Measurements from ENCODE around the gene GALNT15.
A peak's percentile ranks its signal among the peaks of the same experiment; 100 is the strongest.

GALNT15 gene

DNA sequence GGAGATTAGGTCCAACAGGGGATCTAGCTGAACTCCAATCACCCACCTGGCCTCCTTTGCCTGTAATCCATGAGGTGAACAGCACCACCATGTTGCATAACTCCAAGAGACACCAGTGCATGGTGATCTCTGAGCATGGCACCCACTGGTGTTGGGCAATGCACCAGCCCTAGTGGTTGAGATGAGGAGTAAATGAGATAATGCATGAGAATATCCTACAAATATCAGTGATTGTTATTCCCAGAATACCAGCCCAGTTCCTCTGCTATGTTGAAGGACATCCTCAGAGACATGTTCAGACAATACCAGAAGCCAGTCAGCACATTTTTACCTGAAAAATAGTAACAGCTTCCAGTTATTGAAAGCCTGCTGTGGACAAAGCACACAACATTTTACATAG, 14.7 kb downstream of the GALNT15 start:
- no peak for DNase-seq (ENCODE audit: low read depth)
- no peak overlapping the region for H3K4me3 ChIP-seq (ENCODE audit: low read length)
- no peak overlapping the region for H3K9ac ChIP-seq (ENCODE audit: low read length)
- H3K36me3 ChIP-seq (ENCODE audit: control insufficient read depth, insufficient read depth, low read length, severe bottlenecking), result peaks cover 12% of the 10 kb centered on the region
- peaks cover 26% of the 10 kb centered on the region for H3K4me1 ChIP-seq (ENCODE audit: control insufficient read depth, insufficient read depth, low read length)
- H3K27me3 ChIP-seq (replicated peaks; ENCODE audit: control insufficient read depth, insufficient read depth, low read length), result no peaks in the 10 kb centered on the region
- no peaks in the 10 kb centered on the region for H3K9me3 ChIP-seq (ENCODE audit: control insufficient read depth, low read length)

DNA sequence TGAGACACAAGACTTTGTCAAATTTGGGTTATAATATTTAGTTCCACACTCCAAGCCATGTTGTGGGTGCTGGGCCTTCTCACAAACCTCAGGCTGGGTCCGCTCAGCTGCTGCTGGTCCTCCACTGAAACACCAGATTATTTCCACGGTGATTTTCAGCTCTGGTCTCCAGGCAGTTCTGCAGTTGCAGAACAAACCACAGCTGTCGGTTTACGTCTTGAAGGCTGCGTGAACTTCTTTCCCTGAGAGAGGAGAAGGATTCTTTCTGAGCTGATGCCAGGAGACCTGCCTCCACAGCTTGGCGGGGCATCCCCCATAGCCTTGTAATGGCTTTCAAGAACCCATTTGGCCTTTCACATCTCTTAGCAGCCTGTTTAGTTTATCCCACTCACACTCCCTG, 16.2 kb downstream of the GALNT15 start:
- H3K9ac ChIP-seq (ENCODE audit: low read length), result no peak overlapping the region
- no peak overlapping the region for H3K4me3 ChIP-seq (ENCODE audit: low read length)
- no peaks in the 10 kb centered on the region for H3K9me3 ChIP-seq (ENCODE audit: control insufficient read depth, low read length)
- H3K27me3 ChIP-seq (replicated peaks; ENCODE audit: control insufficient read depth, insufficient read depth, low read length), result no peaks in the 10 kb centered on the region
- no peak for DNase-seq (ENCODE audit: low read depth)
- H3K4me1 ChIP-seq (ENCODE audit: control insufficient read depth, insufficient read depth, low read length), result peaks cover 21% of the 10 kb centered on the region
- peaks cover 12% of the 10 kb centered on the region for H3K36me3 ChIP-seq (ENCODE audit: control insufficient read depth, insufficient read depth, low read length, severe bottlenecking)

DNA sequence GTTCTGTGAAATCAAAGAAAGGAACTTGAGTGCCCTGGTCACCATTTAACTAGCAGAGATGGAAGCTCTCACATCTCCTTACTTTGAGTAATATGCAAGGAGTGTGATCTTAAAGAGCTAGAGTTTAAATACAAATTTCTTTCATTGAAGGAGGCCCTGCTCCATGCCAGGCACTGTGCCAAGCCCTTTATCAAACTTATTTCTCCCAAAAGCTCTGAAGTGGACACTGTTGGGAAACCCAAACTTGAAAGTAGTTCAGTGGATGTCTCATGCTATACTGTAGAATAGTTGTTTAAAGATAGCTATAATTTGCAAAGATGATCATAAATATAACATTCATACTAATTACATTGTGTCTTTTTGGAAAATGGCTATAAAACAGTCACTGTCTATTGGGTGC, 17.1 kb downstream of the GALNT15 start:
- Histone ChIP-seq H3K9me3 (ENCODE audit: control insufficient read depth, low read length) (no peaks in the 10 kb centered on the region), H3K36me3 (ENCODE audit: control insufficient read depth, insufficient read depth, low read length, severe bottlenecking) (peaks cover 21% of the 10 kb centered on the region), H3K4me1 (ENCODE audit: control insufficient read depth, insufficient read depth, low read length) (peaks cover 21% of the 10 kb centered on the region), H3K27me3 (replicated peaks; ENCODE audit: control insufficient read depth, insufficient read depth, low read length) (no peaks in the 10 kb centered on the region), H3K9ac (ENCODE audit: low read length) (peak overlapping the region; percentile 31), H3K4me3 (ENCODE audit: low read length) (peak overlapping the region; percentile 37)
- no peak for DNase-seq (ENCODE audit: low read depth)

DNA sequence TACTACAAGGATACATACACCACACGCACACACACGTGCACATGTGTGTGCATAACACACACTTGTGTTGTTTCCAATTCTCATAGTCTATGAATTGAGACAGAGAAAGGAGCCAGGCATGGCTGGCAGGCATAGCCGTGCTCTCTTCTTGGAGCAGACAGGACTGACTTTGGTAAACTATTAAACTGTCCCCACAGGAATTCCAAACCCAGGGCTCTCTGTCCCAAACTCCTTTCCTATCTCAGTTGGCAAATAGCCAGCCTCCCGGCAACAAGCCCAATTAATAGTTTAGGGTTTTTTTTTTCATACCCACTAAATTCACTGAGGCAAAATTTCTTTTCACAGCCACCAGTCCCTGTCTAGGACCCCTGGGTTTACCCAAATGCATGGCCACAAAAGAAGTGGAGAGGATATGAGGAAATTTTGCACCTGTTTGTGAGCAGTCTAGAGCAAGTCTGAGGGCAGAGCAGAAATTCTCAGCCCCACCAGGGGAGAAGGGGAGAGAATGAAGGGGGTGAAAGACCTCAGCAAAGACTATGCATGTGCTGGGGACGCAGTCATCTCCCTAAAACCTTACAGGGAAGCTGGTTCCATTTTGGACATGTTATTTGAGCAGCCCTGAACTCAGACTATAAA, 17.8 kb downstream of the GALNT15 start:
- no peak for DNase-seq (ENCODE audit: low read depth)
- peaks cover 28% of the 10 kb centered on the region for H3K36me3 ChIP-seq (ENCODE audit: control insufficient read depth, insufficient read depth, low read length, severe bottlenecking)
- H3K4me3 ChIP-seq (ENCODE audit: low read length), result peak overlapping the region; percentile 37
- peak overlapping the region; percentile 31 for H3K9ac ChIP-seq (ENCODE audit: low read length)
- no peaks in the 10 kb centered on the region for H3K27me3 ChIP-seq (replicated peaks; ENCODE audit: control insufficient read depth, insufficient read depth, low read length)
- peaks cover 21% of the 10 kb centered on the region for H3K4me1 ChIP-seq (ENCODE audit: control insufficient read depth, insufficient read depth, low read length)
- no peaks in the 10 kb centered on the region for H3K9me3 ChIP-seq (ENCODE audit: control insufficient read depth, low read length)

- DNase-seq (ENCODE audit: low read depth), result no peak
- H3K9me3 ChIP-seq (ENCODE audit: control insufficient read depth, low read length), result no peaks in the 10 kb centered on the region
- no peaks in the 10 kb centered on the region for H3K4me1 ChIP-seq (ENCODE audit: control insufficient read depth, insufficient read depth, low read length)
- no peaks in the 10 kb centered on the region for H3K27me3 ChIP-seq (replicated peaks; ENCODE audit: control insufficient read depth, insufficient read depth, low read length)
- no peak overlapping the region for H3K9ac ChIP-seq (ENCODE audit: low read length)
- peaks cover 66% of the 10 kb centered on the region for H3K36me3 ChIP-seq (ENCODE audit: control insufficient read depth, insufficient read depth, low read length, severe bottlenecking)
- no peak overlapping the region for H3K4me3 ChIP-seq (ENCODE audit: low read length)
Measured at GRCh38 chr3:16198427-16198826, 23.9 kb downstream of the GALNT15 start.

DNA sequence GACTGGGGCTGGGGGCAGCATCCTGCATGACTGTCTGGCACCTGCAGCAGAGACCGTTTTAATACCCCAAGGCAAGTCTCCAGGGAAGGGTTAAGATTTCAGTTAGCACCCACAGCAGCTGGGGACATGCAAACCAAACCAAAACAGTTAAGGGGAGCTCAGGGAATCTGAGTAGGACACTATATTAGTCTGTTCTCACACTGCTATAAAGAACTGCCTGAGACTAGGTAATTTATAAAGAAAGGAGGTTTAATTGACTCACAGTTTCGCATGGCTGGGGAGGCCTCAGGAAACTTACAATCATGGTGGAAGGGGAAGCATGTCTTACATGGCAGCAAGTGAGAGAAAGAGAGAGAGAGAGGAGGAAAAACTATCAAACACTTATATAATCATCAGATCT, 25.3 kb downstream of the GALNT15 start:
- Histone ChIP-seq H3K27me3 (replicated peaks; ENCODE audit: control insufficient read depth, insufficient read depth, low read length) (no peaks in the 10 kb centered on the region), H3K4me1 (ENCODE audit: control insufficient read depth, insufficient read depth, low read length) (no peaks in the 10 kb centered on the region), H3K9me3 (ENCODE audit: control insufficient read depth, low read length) (no peaks in the 10 kb centered on the region), H3K36me3 (ENCODE audit: control insufficient read depth, insufficient read depth, low read length, severe bottlenecking) (peaks cover 76% of the 10 kb centered on the region), H3K9ac (ENCODE audit: low read length) (no peak overlapping the region), H3K4me3 (ENCODE audit: low read length) (no peak overlapping the region)
- no peak for DNase-seq (ENCODE audit: low read depth)

- no peak overlapping the region for H3K9ac ChIP-seq (ENCODE audit: low read length)
- H3K4me3 ChIP-seq (ENCODE audit: low read length), result no peak overlapping the region
- H3K27me3 ChIP-seq (replicated peaks; ENCODE audit: control insufficient read depth, insufficient read depth, low read length), result no peaks in the 10 kb centered on the region
- no peaks in the 10 kb centered on the region for H3K9me3 ChIP-seq (ENCODE audit: control insufficient read depth, low read length)
- DNase-seq (ENCODE audit: low read depth), result no peak
- no peaks in the 10 kb centered on the region for H3K4me1 ChIP-seq (ENCODE audit: control insufficient read depth, insufficient read depth, low read length)
- peaks cover 81% of the 10 kb centered on the region for H3K36me3 ChIP-seq (ENCODE audit: control insufficient read depth, insufficient read depth, low read length, severe bottlenecking)
Measured at GRCh38 chr3:16200411-16200810, 25.9 kb downstream of the GALNT15 start.

DNA sequence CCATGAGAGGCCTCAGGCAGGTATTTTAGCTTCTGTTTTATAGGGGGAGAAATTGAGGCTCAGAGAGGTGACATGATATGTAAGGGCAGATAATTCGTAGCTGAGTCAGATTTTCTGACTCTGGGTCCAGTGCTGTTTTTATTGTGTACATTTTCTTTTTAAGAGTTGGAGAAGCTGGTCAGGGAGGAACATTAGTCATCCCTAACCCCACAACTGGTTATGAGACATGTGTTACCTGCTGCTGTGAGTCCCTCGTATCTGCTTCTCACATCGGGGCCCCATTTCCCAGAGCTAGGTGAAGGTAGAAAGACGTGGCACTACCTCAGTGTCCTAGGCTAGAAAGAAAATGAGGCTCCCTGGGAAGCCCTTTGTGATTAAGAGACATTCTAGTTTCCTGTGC, 28.6 kb downstream of the GALNT15 start:
- peaks cover 68% of the 10 kb centered on the region for H3K36me3 ChIP-seq (ENCODE audit: control insufficient read depth, insufficient read depth, low read length, severe bottlenecking)
- no peak overlapping the region for H3K9ac ChIP-seq (ENCODE audit: low read length)
- H3K4me3 ChIP-seq (ENCODE audit: low read length), result no peak overlapping the region
- DNase-seq (ENCODE audit: low read depth), result peak; percentile 19
- no peaks in the 10 kb centered on the region for H3K4me1 ChIP-seq (ENCODE audit: control insufficient read depth, insufficient read depth, low read length)
- H3K9me3 ChIP-seq (ENCODE audit: control insufficient read depth, low read length), result no peaks in the 10 kb centered on the region
- no peaks in the 10 kb centered on the region for H3K27me3 ChIP-seq (replicated peaks; ENCODE audit: control insufficient read depth, insufficient read depth, low read length)

GRCh38 chr3:16203671-16204629, 29.5 kb downstream of the GALNT15 start:
- Histone ChIP-seq H3K4me1 (ENCODE audit: control insufficient read depth, insufficient read depth, low read length) (no peaks in the 10 kb centered on the region), H3K9ac (ENCODE audit: low read length) (no peak overlapping the region), H3K9me3 (ENCODE audit: control insufficient read depth, low read length) (no peaks in the 10 kb centered on the region), H3K4me3 (ENCODE audit: low read length) (no peak overlapping the region), H3K36me3 (ENCODE audit: control insufficient read depth, insufficient read depth, low read length, severe bottlenecking) (peaks cover 76% of the 10 kb centered on the region), H3K27me3 (replicated peaks; ENCODE audit: control insufficient read depth, insufficient read depth, low read length) (no peaks in the 10 kb centered on the region)
- no peak for DNase-seq (ENCODE audit: low read depth)

DNA sequence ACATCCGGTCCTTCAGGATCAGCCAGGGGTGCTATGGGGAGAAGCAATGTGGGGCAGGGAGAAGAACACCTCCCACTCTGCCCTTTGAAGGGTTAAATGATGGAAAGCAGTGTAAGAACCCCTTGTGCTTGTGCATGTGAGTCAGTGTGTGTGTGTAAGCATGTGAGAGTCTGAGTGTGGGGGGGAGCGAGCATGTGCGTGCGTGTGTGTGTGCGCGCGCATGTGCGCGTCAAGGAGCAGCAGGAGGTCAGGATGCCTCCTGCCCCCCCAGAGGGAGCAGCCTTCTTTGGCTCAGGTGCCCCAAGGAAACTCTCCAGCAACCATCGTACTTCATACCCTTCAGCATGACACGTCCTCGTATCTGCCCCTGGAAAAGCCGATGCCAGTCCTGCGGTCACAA, 30.3 kb downstream of the GALNT15 start:
- Histone ChIP-seq H3K4me3 (ENCODE audit: low read length) (no peak overlapping the region), H3K27me3 (replicated peaks; ENCODE audit: control insufficient read depth, insufficient read depth, low read length) (no peaks in the 10 kb centered on the region), H3K4me1 (ENCODE audit: control insufficient read depth, insufficient read depth, low read length) (no peaks in the 10 kb centered on the region), H3K36me3 (ENCODE audit: control insufficient read depth, insufficient read depth, low read length, severe bottlenecking) (peaks cover 80% of the 10 kb centered on the region), H3K9ac (ENCODE audit: low read length) (no peak overlapping the region), H3K9me3 (ENCODE audit: control insufficient read depth, low read length) (no peaks in the 10 kb centered on the region)
- DNase-seq (ENCODE audit: low read depth), result no peak

DNA sequence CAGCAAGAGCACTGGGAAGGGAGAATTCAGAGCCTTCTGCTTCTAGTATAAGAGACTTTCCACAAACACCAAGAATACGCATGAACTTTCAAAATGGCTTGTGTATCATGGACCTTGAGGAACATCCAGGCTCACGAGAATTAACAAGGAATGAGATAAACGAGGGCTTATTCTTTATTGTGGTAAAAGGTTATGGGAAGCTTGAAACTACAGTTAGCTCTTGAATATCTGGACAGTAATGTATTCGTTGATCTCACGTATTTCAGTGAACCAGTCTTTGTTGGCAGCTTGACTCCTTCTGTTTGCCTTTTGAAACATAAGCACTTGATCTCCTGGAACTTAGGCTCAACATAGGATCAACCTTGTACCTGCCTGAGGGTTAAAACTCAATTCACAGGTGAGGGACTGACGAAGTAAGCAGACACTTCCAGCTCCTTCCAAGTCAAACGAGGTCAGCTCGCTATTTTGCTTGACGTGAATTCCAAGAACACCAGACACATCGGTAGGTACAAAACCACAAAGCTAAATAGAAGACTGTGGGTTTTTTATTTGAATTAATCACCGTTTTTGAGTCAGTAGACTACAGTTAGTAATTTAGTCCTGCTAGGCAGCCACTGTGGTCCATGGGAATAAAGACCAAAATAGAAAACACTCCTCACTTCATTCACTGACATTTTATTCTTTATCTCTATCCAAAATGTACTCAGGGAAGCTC, 30.8 kb downstream of the GALNT15 start:
- Histone ChIP-seq H3K9ac (ENCODE audit: low read length) (no peak overlapping the region), H3K4me3 (ENCODE audit: low read length) (no peak overlapping the region), H3K4me1 (ENCODE audit: control insufficient read depth, insufficient read depth, low read length) (no peaks in the 10 kb centered on the region), H3K9me3 (ENCODE audit: control insufficient read depth, low read length) (no peaks in the 10 kb centered on the region), H3K27me3 (replicated peaks; ENCODE audit: control insufficient read depth, insufficient read depth, low read length) (no peaks in the 10 kb centered on the region), H3K36me3 (ENCODE audit: control insufficient read depth, insufficient read depth, low read length, severe bottlenecking) (peaks cover 80% of the 10 kb centered on the region)
- no peak for DNase-seq (ENCODE audit: low read depth)
